Common myeloid progenitor, CD34-positive (primary cell): ENCODE measurements around the gene MED7.

Experiments used
- CTCF ChIA-PET: fragments of 350-600 bp; sonication (Branson Sonifier 250); formaldehyde crosslinking; loops from one replicate; lab custom pipeline; 2021; ENCODE audit warnings: antibody characterized with exemption; lab: Charles Lee
- POLR2A ChIA-PET: fragments of 350-600 bp; sonication (Branson Sonifier 250); formaldehyde crosslinking; loops from one replicate; lab custom pipeline; 2021; ENCODE audit warnings: antibody characterized with exemption; lab: Charles Lee
- DNase-seq, 3 donors: peaks; one replicate each; pipeline versions ENCODE4 v3.0.0 to v3.0.0-alpha.2; 2013
- H3K27ac ChIP-seq, 2 experiments: 1 replicate in 1 of 2; 2 replicates in 1 of 2; pipeline ENCODE4 v1.7.0; 2013; ENCODE audit warnings: inconsistent platforms in 2 of 2, low read length in 2 of 2, mild to moderate bottlenecking in 2 of 2, low read depth in 1 of 2, moderate library complexity in 1 of 2; ENCODE audit not compliant: severe bottlenecking in 2 of 2, insufficient read depth in 1 of 2, poor library complexity in 1 of 2
- H3K27me3 ChIP-seq, 5 experiments: replicated peaks in 2 of 5; 1 replicate in 3 of 5; 2 replicates in 2 of 5; pipeline versions ENCODE4 v1.6.1 to v1.7.0; 2013; ENCODE audit warnings: low read length in 4 of 5, mild to moderate bottlenecking in 2 of 5, moderate library complexity in 2 of 5, inconsistent platforms in 1 of 5; ENCODE audit not compliant: insufficient read depth in 5 of 5, control insufficient read depth in 4 of 5
- H3K36me3 ChIP-seq, 4 experiments: 1 replicate in 2 of 4; 2 replicates in 2 of 4; pipeline versions ENCODE4 v1.6.1 to v1.7.0; 2013; ENCODE audit warnings: low read length in 3 of 4, control low read depth in 1 of 4, mild to moderate bottlenecking in 1 of 4; ENCODE audit not compliant: control insufficient read depth in 4 of 4, insufficient read depth in 4 of 4
- H3K4me1 ChIP-seq, 4 experiments: 1 replicate in 3 of 4; 2 replicates in 1 of 4; pipeline versions ENCODE4 v1.6.1 to v1.7.1; 2013; ENCODE audit warnings: low read length in 3 of 4, mild to moderate bottlenecking in 3 of 4, control low read depth in 1 of 4, inconsistent platforms in 1 of 4, moderate library complexity in 1 of 4; ENCODE audit not compliant: control insufficient read depth in 4 of 4, insufficient read depth in 4 of 4; ENCODE audit errors: control extremely low read depth in 1 of 4
- H3K4me3 ChIP-seq, 7 experiments: 1 replicate in 4 of 7; 2 replicates in 3 of 7; pipeline versions ENCODE4 v1.5.1 to v1.7.0; 2013; ENCODE audit warnings: mild to moderate bottlenecking in 7 of 7, low read length in 6 of 7, moderate library complexity in 6 of 7, inconsistent platforms in 2 of 7, low read depth in 2 of 7, control low read depth in 1 of 7; ENCODE audit not compliant: insufficient read depth in 4 of 7, control insufficient read depth in 1 of 7; ENCODE audit errors: extremely low read depth in 1 of 7
- H3K9me3 ChIP-seq, 5 experiments: 1 replicate in 4 of 5; 2 replicates in 1 of 5; pipeline versions ENCODE4 v1.6.1 to v1.7.1; 2013; ENCODE audit warnings: low read length in 4 of 5, mild to moderate bottlenecking in 2 of 5, inconsistent platforms in 1 of 5, low read depth in 1 of 5, moderate library complexity in 1 of 5; ENCODE audit not compliant: control insufficient read depth in 4 of 5, insufficient read depth in 2 of 5; ENCODE audit errors: control extremely low read depth in 1 of 5
- WGBS: methylation state at CpG from one replicate; pipeline ENCODE4 v1.1.5; 2013; ENCODE audit not compliant: insufficient coverage; 5-methylcytosine and 5-hydroxymethylcytosine counted together

The MED7 gene

GRCh38 chr5:157108976-157109375 is 33.7 kb downstream of the MED7 start, which contains the start of gene HAVCR2:
TSS of gene HAVCR2 (minus strand) at chr5:157109044. CDS start at chr5:157108983, 61 bp downstream.
- peaks cover 0 to 13% (median 0%) of the 10 kb centered on the region in 4 experiments for H3K36me3 ChIP-seq
- peak; percentile 39 to 94 (median 88) for DNase-seq
- peaks cover 14 to 44% (median 32%) of the 10 kb centered on the region in 4 experiments for H3K4me1 ChIP-seq
- H3K9me3 ChIP-seq = no peaks in the 10 kb centered on the region
- WGBS = 15% methylated on average over 4 of the region's 4 CpGs
- peak within 1 kb of the TSS in 6 of 7 experiments; percentile 1 to 63 (median 36) for H3K4me3 ChIP-seq
- H3K27ac ChIP-seq = peak within 1 kb of the TSS in 1 of 2 experiments; percentile 60
- ChIA-PET POLR2A (no interaction called here), CTCF (interaction anchor here (1.0 to 2.5 kb wide), 2 partner anchors 21 to 33 kb away, joined by 3 to 10 read pairs; partner anchors contain the start of gene MED7)
- no peaks in the 10 kb centered on the region for H3K27me3 ChIP-seq

GRCh38 chr5:157107508-157107907 is 35.2 kb downstream of the MED7 start:
- peaks cover 0 to 18% (median 0%) of the 10 kb centered on the region in 4 experiments for H3K36me3 ChIP-seq
- no peaks in the 10 kb centered on the region for H3K9me3 ChIP-seq
- WGBS = 45% methylated on average over 2 of the region's 3 CpGs
- peaks cover 14 to 38% (median 31%) of the 10 kb centered on the region in 4 experiments for H3K4me1 ChIP-seq
- CTCF ChIA-PET = no interaction called here
- POLR2A ChIA-PET = no interaction called here
- H3K4me3 ChIP-seq = peak overlapping the region in 4 of 7 experiments; percentile 11 to 63 (median 28)
- peak in 1 of 3 donors; percentile 9 for DNase-seq
- H3K27ac ChIP-seq = no peak overlapping the region
- H3K27me3 ChIP-seq = no peaks in the 10 kb centered on the region

- ChIA-PET CTCF (no interaction called here), POLR2A (no interaction called here)
- Histone ChIP-seq H3K4me3 (peak overlapping the region in 4 of 7 experiments; percentile 6 to 63 (median 16)), H3K4me1 (peaks cover 14 to 38% (median 31%) of the 10 kb centered on the region in 4 experiments), H3K9me3 (no peaks in the 10 kb centered on the region), H3K27me3 (no peaks in the 10 kb centered on the region), H3K27ac (no peak overlapping the region), H3K36me3 (peaks cover 0 to 18% (median 0%) of the 10 kb centered on the region in 4 experiments)
- peak in 2 of 3 donors; percentile 65 to 78 for DNase-seq
- WGBS = 74% methylated on average over 11 of the region's 14 CpGs
Measured at GRCh38 chr5:157106630-157107461, 35.8 kb downstream of the MED7 start.

DNA sequence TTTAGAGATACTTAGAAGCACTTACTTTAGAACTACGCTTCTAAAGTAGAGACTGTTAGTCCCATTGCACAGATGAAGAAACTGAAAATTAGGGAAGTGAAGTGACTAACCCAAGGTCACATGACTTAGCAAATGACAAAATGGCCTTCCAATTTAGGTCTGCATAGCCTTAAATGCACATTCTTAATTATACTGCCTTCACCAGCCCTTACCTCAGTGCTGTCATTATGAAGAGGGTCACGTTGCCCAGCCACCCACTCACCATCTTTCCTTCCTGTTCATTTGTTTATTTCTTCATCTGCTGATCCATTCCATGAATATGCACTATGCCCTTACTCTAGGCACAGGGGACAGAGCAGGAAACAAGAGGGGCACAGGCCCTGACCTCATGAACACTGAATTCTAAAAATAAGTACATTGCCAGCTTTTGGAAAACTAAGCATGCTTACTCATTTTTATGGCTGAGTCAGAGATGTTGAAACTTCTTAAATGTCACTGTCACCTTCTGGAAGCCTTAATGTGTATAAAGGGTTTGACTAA is 42.5 kb downstream of the MED7 start:
- Histone ChIP-seq H3K4me3 (no peak overlapping the region), H3K27ac (no peak overlapping the region), H3K9me3 (no peaks in the 10 kb centered on the region), H3K36me3 (peaks cover 0 to 27% (median 0%) of the 10 kb centered on the region in 4 experiments), H3K4me1 (peaks cover 0 to 3% (median 0%) of the 10 kb centered on the region in 4 experiments), H3K27me3 (no peaks in the 10 kb centered on the region)
- POLR2A ChIA-PET = no interaction called here
- DNase-seq = peak in 2 of 3 donors; percentile 37 to 51
- CTCF ChIA-PET = no interaction called here
- 86% methylated on average over 2 of the region's 2 CpGs for WGBS

GRCh38 chr5:157088342-157088990 is 54.2 kb downstream of the MED7 start:
- CTCF ChIA-PET = no interaction called here
- POLR2A ChIA-PET = no interaction called here

More at GRCh38 chr5:157088342-157088990, 54.2 kb downstream of the MED7 start:
- WGBS = 100% methylated on average over 1 of the region's 3 CpGs
- H3K27me3 ChIP-seq = no peaks in the 10 kb centered on the region
- H3K4me1 ChIP-seq = no peaks in the 10 kb centered on the region
- H3K27ac ChIP-seq = no peak overlapping the region
- no peak overlapping the region for H3K4me3 ChIP-seq
- H3K9me3 ChIP-seq = no peaks in the 10 kb centered on the region
- peaks cover 0 to 46% (median 4%) of the 10 kb centered on the region in 4 experiments for H3K36me3 ChIP-seq
- no peak for DNase-seq
